ENCODE data around the gene CLDN8.

Gene CLDN8

GRCh38 chr21:30232011-30232410 lies 16.1 kb upstream of the CLDN8 start:
- TF ChIP-seq ZFX (IDR thresholded peaks at IDR 0.05; ENCODE audit: borderline replicate concordance) (no peak), CTCF (IDR thresholded peaks at IDR 0.05) (no peak)
- H3K27ac ChIP-seq = no peak overlapping the region

GRCh38 chr21:30227633-30228404 lies 11.9 kb upstream of the CLDN8 start:
- H3K27ac ChIP-seq = no peak overlapping the region; the same call in 1 of the 2 replicates
- TF ChIP-seq CTCF (IDR thresholded peaks at IDR 0.05) (no peak), ZFX (IDR thresholded peaks at IDR 0.05; ENCODE audit: borderline replicate concordance) (no peak)

- H3K27ac ChIP-seq = no peak overlapping the region; the same call in 1 of the 2 replicates
- TF ChIP-seq ZFX (IDR thresholded peaks at IDR 0.05; ENCODE audit: borderline replicate concordance) (no peak), CTCF (IDR thresholded peaks at IDR 0.05) (no peak)
Measured at GRCh38 chr21:30227128-30227527, 11.2 kb upstream of the CLDN8 start.

GRCh38 chr21:30223596-30223995 lies 7.7 kb upstream of the CLDN8 start:
- TF ChIP-seq ZFX (IDR thresholded peaks at IDR 0.05; ENCODE audit: borderline replicate concordance) (no peak), CTCF (IDR thresholded peaks at IDR 0.05) (no peak)

GRCh38 chr21:30222724-30223123 lies 6.8 kb upstream of the CLDN8 start:
- no peak overlapping the region for H3K27ac ChIP-seq
- no peak for TF ChIP-seq CTCF (IDR thresholded peaks at IDR 0.05)
- no peak for TF ChIP-seq ZFX (IDR thresholded peaks at IDR 0.05; ENCODE audit: borderline replicate concordance)

More at GRCh38 chr21:30223596-30223995, 7.7 kb upstream of the CLDN8 start:
- H3K27ac ChIP-seq = no peak overlapping the region

- no peak overlapping the region for H3K27ac ChIP-seq
- TF ChIP-seq ZFX (IDR thresholded peaks at IDR 0.05; ENCODE audit: borderline replicate concordance) (no peak), CTCF (IDR thresholded peaks at IDR 0.05) (no peak)
Measured at GRCh38 chr21:30211071-30211470, 4.8 kb downstream of the CLDN8 start.

GRCh38 chr21:30209601-30210000 lies 6.3 kb downstream of the CLDN8 start:
- TF ChIP-seq CTCF (IDR thresholded peaks at IDR 0.05) (no peak), ZFX (IDR thresholded peaks at IDR 0.05; ENCODE audit: borderline replicate concordance) (no peak)
- no peak overlapping the region for H3K27ac ChIP-seq

Data from 22Rv1 (cell line).